Activated CD4-positive, alpha-beta T cell treated with anti-CD3 and anti-CD28 coated beads, Interleukin-2, amount 50 U/mL, for 24 hours (primary cell): ENCODE data around the gene SLAMF1.
A peak's percentile ranks its signal among the peaks of the same experiment; 100 is the strongest.

Source experiments
- DNase-seq, 2 donors: peaks; one replicate each; pipeline ENCODE4 v3.0.0-alpha.2; 2020; ENCODE audit warnings: low read depth in 1 of 2, low spot score in 1 of 2

The SLAMF1 gene

DNA sequence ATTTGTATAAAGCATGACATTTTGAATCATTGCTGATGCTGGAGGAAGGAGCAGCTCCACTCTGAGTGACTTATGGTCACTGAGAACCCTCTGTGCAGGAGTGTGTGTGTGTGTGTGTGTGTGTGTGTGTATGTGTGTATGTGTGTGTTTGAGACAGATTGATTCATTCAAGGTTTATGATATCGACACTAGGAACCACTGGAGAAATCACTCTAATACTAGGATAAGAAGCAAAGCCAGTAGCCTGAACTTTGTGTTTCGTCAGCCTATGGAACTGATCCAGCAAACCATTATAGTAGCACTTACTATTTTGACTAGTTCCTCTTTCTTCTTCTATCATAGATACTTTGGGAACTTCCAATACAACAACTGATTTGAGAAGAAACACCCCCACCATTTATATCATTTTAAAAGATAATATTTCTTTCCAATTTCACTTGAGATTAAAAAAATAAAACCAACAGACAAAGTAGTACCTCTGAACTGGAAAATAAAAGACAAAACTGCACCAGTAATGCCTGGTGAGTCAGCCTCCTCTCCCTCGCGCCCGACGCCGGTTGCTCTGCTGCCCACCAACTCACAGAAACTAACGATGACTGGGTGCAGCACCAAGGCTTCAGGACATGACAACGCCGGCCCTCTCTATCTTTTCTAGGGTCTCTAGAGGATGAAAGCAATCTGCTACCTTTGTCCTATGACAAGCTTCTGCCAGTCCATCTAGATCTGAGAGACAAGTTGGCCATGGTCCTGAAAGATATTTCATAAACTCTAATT, 20.9 kb downstream of the SLAMF1 start:
- DNase-seq = peak in 1 of 2 donors; percentile 66

DNA sequence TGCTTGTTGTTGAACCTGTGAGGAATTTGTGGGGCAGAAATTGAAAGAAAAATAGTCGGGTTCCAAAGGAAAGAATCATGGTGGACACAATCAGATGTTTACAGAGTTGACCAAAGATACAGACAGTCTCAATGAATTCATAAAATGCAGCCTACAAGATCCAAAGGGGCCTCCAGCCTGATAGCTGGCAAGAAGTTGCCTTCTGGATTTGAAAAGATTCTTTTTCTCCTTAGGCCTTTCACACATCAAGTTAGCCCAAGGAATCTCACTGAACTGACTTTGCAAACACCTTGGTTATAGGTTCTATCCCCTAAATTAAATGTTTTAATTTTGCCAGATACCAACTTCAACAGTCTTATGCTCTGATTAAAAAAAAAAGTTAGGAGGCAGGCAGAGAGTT, 21.5 kb downstream of the SLAMF1 start:
- no peak for DNase-seq

DNA sequence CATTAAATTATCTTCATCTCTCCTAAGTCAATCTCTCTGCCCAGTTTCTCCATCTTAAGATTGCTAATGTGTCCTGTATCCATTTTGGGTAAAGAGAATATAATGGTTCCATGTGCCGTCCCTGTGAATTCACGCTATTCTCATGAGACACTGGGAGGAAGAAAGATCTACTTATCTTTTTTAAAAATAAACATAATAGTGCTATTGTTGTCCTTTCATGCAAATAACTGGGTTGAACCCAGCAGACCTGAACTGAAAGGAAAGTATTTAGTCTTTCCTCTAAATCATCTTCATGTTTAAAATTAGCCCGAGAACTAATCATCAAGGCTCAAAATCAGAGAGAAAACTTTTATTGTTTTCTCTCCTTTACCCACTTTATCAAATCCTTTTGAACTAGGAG, 22.4 kb downstream of the SLAMF1 start:
- no peak for DNase-seq

DNA sequence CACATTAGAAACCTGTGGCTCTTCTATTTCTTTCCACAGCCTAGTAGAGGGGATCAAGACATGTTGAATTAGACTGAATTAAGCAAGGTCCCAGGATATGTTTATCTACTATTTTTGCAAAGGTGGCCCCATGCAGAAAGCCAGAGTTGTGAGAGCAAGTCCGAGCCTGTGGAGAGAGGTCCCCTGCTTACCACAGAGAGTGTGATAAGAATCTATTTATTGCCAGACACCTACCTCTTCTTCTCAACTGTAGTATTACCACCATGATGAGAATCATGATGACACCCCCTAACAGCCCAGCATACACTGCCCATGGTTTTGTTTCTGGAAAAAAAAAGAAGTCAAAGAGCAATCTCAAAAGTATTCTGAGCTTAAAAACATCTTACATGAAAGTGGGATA, 23.0 kb downstream of the SLAMF1 start:
- DNase-seq = no peak

DNA sequence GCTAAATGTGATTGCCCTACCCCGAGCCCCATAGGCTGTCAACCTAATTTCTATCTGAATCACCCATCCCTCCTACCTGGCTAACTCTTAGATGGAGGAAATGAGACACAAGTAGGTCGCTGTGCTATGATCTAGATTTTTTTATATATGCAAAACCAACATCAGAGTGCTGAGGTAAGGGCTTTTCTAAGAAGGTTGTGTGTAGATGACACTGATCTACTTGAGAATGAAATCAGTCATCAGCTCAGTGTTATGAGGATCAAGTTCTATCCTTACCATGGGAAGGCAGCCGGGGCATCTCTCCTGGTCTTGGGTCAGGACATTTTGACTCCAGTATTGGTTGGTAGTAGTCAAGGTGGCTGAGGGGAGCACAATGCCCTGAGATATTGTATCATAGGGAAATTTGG, 23.6 kb downstream of the SLAMF1 start:
- peak in 1 of 2 donors; percentile 45 for DNase-seq

DNA sequence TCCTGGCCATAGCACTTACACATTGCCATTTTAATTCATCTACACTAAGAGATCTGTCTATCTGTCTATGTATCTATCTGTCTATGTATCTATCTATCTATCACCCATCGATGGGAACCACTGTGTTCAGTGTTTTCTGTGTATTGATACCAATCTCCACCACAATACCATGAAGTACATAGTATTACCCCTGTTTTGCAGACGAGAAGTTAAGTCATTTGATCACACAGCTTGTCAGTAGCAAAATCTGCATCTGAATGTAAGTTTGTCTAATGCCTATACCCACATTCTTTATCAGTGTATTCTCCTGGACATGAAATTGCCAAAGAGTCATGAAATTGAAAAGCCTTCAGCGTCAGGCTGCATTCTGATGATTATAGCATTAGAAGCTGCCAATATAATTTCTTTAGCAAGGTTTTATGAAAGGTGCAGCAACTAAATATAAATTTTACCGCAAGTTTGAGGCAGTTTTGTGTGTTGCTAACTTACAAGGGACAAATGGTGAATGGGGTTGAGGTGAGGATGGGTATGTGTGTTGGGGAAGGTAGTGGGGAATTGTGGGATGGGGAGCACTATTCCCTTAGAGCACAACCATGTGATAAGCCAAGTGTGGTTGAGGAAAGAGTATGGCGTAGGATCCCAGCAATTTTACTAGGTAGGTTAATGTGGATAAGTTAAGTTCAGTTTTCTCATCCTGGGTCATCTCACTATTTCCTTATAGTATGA, 24.2 kb downstream of the SLAMF1 start:
- no peak for DNase-seq

DNA sequence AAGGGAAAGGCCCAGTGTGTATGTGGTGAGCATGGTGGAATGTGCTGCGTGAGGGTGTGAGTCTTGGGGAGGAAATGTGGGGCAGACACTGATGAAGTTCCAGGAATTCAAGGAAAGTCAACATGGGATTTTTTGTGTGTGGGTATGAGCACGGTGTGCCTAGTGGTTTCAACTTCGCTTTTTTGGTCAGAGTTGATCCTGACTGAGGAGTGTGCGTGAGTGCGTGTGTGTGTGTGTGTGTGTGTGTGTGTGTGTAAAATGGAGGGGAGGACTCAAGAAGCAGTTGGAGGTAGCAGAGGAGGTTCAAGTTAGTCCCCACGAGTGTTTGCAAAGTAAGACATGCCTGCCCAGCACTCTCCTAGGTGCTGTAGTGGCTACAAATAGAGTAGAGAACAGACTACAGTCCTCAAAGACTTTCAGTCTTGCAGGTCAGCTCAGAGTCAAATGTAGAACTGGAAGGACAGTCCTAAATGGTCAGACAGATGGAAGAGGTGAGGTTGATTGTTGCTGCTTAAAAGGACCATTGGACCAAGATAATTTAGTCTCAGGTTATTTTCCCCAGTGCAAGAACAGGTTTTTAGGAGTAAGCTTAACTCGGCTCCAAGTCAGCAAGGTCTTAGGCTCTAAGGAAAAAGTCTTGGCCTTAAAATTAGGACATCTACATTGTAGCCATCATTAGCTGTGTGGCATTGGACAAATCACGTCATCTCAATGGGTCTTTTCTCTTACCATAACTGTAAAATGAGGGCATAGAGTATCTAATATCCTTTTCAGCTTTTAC, 25.0 kb downstream of the SLAMF1 start:
- DNase-seq = no peak

DNA sequence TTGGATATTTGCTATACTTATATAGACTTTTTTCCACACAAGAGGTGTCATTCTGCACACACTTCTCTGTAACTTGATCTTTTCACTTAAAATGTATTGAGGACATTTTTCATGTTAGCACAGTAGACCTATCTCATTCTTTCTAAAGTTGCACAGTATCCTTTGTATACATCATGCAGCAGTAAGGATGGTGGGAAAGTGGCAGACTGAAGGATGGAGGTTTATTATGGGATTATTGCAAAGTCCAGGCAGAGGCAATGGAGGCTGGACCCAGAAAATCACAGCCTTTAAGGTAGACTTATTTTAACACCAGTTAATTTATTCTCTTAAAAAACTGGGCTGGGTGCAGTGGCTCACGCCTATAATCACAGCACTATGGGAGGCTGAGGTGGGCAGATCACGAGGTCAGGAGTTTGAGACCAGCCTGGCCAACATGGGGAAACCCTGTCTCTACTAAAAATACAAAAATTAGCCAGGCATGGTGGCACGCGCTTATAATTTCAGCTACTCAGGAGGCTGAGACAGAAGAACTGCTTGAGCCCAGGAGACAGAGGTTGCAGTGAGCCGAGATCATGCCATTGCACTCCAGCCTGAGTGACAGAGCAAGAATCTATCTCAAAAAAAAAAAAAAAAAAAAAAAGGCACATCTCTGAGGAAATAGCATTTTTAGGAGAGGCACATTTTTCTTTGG, 25.8 kb downstream of the SLAMF1 start:
- DNase-seq = no peak

DNA sequence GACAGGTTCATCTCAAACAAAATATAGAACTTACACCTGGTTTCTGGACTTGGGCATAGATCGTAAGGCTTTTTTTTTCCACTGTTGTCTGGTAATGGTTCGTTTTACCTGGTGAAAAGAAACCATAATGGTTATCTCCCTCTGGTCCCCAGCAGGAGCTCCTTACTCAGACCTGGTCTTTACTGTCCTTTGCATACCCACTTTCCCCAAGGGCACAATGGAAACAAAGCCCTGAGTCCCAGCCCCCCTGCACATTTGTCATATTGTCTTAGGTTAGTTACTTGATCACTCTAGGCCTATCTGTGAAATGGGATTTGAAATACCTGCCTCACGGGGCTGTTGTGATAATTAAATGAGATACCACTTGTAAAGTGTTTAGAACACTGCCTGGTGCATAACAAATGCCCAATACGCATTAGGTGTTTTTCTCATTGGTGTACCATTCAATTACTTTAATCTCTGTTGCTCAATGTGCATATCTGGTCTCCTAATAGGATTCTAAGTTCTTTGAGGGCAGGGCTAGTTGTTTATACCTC, 27.0 kb downstream of the SLAMF1 start:
- DNase-seq = no peak

DNA sequence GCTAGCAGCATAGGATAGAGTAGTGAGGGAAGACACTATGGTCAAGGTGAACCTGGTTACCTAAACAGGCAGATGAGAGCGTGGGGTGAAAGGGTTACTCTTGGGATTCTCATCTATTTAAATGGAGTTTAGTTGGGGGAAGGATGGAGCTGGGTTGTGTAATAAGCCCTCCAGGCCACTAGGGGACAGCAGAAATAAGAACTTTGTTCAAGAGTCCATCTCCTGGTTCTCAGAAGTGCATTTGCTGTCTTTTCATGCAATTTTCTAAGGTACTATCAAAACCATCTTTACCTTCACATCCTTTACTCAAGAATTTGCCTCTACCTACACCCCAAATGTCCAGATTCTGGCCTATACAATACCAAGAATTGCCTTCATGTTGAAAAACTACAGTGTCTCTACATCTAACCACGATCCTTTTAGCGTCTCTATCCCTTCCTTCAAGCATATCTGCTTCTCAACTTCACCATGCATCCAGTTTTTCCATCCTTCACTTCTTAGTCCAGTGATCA, 28.0 kb downstream of the SLAMF1 start:
- no peak for DNase-seq

DNA sequence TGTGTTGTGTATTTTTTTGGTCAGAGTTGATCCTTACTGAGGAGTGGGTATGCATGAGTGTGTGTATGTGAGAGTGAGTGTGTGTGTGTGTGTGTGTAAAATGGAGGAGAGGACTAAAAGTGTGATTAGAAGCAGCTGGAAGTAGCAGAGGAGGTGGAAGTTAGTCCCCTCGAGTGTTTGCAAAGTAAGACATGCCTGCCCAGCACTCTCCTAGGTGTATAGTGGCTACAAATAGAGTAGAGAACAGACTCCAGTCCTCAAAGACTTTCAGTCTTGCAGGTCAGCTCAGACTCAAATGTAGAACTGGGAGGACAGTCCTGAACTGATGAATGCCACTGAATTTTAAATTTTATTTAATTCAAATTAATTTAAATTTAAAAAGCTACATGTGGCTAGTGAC, 28.5 kb downstream of the SLAMF1 start:
- no peak for DNase-seq

DNA sequence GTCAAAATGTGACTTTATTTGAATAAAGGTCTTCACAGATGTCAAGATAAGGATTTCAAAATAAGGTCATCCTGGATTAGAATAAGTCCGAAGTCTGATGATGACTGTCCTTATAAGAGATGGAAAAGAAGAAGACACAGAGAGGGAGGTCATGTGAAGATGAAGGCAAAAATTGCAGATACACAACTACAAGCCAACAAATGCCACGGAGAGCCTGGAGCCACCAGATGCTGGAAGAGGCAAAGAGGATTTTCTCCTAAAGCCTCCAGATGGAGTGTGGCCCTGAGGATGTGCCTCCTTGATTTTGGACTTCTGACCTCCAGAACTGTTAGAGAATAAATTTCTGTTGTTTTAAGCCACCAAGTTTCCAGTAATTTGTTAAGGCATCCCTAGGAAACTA, 31.2 kb downstream of the SLAMF1 start:
- DNase-seq = no peak

DNA sequence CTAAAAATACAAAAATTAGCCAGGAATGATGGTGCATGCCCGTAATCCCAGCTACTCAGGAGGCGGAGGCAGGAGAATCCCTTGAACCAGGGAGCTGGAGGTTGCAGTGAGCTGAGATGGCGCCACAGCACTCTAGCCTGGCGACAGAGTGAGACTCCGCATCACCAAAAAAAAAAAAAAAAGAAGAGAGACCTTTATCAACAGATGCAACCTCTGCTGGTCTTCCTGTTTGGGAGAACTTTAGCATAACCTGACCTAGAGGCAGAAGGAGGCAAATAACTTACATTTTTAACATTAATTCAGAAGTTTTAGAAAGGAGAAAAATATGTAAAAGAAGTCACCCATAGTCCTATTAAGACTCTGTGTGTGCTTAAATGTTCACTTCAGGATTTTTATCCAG, 32.4 kb downstream of the SLAMF1 start:
- DNase-seq = no peak

DNA sequence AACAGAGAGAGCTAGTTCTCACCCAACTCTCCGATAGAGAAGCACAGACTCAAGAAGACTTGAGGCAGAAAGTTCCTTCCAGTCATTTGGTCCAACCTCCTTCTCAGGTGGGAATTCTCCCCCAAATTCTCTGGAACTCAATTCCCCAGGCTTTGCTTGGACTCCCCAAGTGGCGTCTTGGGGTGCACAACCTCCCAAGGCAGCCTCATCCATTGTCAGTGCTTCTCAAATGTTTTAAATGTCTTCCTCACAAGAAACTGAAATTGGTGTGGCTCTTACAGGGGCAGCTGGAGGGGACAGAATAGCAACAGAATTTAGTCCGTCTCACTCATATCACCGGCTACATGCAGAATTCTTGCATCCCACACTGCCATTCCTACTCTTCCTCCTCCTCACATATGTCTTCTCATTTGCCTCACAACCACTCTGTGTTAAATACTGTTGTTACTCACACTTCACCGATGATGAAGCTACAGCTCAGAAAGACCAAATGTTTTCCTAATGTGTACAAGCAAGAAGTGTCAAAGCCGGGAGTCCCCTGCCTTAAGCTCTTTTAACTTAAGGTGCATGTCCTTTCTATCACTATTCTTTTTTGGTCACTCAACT, 34.1 kb downstream of the SLAMF1 start:
- DNase-seq = no peak

DNA sequence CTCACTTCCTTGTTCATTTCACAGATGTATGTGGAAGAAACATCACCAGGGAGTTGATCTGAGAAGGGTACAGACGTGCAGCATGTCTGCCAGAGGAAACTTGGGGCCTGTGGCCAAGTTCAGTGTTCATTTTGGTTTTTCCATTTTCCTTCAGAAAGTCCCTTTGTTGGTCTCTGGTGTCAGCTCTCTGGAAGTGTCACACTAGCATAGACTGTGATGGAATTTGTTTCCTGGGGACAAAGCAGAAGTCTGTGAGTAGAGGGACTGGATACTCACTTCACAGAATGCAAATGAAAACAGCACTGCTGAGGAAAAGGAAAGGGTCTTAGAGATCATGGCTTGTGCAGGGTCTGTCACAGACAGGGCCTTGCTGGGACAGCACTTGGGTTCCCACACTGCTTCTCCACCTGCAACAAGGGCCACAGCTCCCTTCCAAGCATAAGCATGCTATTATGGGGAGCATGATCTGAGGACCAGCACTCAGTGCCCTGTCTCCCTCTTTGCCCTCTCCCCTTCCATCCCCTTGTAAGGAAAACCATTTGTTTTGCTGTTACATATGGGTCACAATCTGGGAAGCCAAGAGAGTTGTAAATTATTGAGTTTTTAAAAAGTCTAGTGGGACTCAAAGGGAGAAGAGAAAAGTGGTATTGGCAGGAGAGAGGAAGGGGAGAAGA, 36.1 kb downstream of the SLAMF1 start:
- no peak for DNase-seq

DNA sequence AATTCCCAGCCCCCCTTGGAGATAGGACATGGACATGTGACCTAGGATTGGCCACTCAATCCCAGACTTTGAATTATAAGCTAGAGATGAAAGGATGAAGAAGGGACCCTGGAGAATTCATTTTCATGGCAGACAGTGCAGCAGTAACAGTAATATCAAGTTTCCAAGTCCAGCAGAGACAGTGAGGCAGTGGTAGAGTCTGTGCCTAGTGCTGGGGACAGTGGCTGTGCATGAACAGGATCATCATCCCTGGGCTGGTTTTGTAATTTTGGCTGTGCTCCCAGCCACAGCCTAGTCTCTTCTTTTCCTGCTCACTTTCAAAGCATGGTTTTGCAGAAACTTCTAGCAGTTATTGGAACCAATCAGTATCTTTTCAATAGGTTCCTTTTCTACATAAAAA, 37.9 kb downstream of the SLAMF1 start:
- DNase-seq = no peak

DNA sequence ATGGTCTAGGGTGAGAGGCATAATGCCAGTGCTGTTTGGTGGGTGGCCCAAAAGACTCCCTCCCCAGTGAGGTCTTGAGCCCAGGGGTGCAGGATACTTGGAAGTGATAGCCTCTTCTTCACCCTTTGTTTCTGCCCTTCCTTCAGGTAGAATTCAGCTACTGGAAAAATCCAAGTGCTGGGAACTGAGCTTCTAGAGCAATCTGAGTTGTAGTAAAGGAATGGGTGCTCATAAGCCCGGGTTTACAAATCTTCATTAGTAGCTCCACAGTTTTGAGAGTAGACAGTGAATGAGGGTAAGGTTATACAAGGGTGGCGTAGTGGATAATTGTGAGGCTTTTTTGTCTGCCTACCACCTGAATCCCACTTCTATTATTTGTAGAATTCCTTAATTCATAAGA, 38.3 kb downstream of the SLAMF1 start:
- DNase-seq = no peak

DNA sequence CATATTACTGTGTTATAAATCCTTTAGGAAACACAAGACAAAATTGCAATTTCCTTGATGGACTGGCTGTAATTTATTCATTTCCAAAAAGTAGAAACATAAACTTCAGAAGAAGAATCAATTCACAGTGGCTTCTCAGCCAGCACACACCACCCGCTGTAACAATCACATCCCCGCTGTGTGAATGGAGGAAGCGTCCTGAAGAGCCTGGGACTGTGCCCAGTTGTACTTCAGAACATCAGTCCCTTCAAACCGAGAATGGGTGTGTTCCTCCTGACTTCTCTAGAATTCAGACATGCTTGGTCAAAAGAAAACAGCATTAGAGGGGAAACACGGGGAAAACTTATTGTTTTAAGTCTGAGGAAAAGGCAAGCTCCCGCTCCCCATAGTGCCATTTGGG, 38.8 kb downstream of the SLAMF1 start:
- no peak for DNase-seq

DNA sequence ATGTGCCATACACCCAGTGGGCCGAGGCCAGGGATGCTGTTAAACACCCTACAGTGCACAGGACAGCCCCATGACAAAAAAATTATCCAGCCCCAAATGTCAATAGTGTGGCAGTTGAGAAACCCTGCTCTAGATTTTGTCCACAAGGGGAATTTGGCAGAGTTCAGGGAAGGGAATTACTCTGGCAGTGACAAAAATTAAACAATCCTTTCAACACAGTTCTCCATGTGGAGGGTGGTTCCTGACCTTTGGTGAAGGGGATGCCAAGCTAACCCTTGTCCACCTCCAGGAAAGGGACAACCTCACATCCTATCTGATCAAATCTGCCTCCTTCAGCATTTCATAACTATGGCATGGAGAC, 39.2 kb downstream of the SLAMF1 start:
- DNase-seq = no peak
